ENCODE data around the gene TNFAIP3. TPM values are rescaled to one million over a fixed set of nuclear protein-coding genes. Genes with fewer than 3 reads are reported as not detected.

The TNFAIP3 gene
- total and polyA plus RNA-seq, 2 experiments from 2014 or later, result 73.4 to 141 TPM

DNA sequence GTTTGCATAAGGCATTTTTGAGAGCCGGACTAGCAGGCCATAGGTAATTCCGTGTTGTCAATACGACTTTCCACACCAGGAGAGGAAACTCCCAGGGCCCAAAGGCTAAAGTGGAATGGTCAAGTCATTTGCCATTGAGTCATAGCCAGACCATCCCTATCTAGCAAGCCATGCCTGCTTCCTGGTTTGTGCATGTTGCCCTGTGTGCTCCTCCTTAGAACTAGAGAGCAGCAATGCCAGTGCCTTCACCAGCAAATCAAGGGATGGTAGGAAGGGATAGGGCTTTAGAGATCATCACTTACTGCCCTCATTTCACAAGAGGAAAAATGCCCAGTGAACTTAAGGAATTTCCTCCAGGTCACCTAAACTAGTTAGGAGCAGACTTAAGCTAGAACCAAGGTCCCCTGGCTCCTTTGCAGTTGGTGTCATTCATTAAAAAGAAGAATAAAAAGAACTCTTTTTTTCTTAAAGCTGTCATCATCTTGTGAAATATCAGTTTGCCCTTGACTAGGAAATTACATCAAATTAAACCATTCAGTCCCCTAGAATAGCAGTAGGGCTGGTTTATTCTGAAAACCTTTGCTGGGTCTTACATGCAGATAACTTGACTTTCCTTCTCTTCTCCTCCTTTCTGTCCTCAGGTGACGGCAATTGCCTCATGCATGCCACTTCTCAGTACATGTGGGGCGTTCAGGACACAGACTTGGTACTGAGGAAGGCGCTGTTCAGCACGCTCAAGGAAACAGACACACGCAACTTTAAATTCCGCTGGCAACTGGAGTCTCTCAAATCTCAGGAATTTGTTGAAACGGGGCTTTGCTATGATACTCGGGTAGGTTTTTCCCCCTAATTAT lies 7.4 kb downstream of the TNFAIP3 start:
- no peak overlapping the region for H2AFZ ChIP-seq
- DNase-seq (ENCODE audit: low spot score), result no peak
- H3K4me3 ChIP-seq, result no peak overlapping the region
- peaks cover 6% of the 10 kb centered on the region for H3K36me3 ChIP-seq (replicated peaks; ENCODE audit: insufficient read depth, low read depth)
- WGBS (ENCODE audit: low lambda C conversion rate, missing lambda C conversion rate), result 87% methylated on average over 11 of the region's 11 CpGs
- peaks cover 4% of the 10 kb centered on the region for H4K20me1 ChIP-seq (ENCODE audit: insufficient read depth, poor library complexity, severe bottlenecking)
- H3K27ac ChIP-seq, result peak overlapping the region; percentile 69
- peaks cover 38% of the 10 kb centered on the region for H3K79me2 ChIP-seq
- TF ChIP-seq, protein P1, sequence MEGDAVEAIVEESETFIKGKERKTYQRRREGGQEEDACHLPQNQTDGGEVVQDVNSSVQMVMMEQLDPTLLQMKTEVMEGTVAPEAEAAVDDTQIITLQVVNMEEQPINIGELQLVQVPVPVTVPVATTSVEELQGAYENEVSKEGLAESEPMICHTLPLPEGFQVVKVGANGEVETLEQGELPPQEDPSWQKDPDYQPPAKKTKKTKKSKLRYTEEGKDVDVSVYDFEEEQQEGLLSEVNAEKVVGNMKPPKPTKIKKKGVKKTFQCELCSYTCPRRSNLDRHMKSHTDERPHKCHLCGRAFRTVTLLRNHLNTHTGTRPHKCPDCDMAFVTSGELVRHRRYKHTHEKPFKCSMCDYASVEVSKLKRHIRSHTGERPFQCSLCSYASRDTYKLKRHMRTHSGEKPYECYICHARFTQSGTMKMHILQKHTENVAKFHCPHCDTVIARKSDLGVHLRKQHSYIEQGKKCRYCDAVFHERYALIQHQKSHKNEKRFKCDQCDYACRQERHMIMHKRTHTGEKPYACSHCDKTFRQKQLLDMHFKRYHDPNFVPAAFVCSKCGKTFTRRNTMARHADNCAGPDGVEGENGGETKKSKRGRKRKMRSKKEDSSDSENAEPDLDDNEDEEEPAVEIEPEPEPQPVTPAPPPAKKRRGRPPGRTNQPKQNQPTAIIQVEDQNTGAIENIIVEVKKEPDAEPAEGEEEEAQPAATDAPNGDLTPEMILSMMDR (IDR thresholded peaks at IDR 0.05; ENCODE audit: poor library complexity), result no peak
- TF ChIP-seq EZH2phosphoT487 (IDR thresholded peaks at IDR 0.05; ENCODE audit: low read depth, severe bottlenecking, unreplicated experiment) (no peak), EZH2 (IDR thresholded peaks at IDR 0.05; ENCODE audit: borderline replicate concordance) (no peak)
- no peaks in the 10 kb centered on the region for H3K9me2 ChIP-seq (replicated peaks; ENCODE audit: insufficient read depth)
- peak overlapping the region; percentile 72 for H3K4me2 ChIP-seq
- no peaks in the 10 kb centered on the region for H3K9me3 ChIP-seq (ENCODE audit: low read depth)
- H3K27me3 ChIP-seq, result no peaks in the 10 kb centered on the region
- peaks cover 5% of the 10 kb centered on the region for H3K4me1 ChIP-seq (ENCODE audit: insufficient read depth)

DNA sequence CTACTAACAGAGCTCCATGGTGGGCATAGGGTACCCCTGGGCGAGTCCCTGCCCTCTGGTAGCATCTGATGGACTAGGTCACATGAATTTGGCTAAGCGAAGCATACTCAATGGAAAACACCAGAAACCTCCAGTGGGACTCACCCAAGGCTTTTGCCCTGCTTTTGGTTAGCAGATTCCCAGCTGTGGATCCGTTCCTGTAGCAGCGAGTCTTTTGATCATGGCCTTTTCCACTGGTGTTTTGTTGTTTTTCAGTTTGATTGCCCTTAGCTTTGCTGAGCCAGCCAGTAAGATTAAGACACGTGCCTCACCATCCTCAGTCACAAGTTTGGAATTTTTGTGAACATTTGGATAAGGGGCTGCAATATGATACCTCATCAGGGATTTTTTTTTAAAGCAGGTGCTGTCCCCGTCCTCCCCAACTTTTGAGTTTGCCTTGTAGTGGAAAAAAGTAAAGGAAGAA lies 8.0 kb downstream of the TNFAIP3 start:
- peaks cover 4% of the 10 kb centered on the region for H4K20me1 ChIP-seq (ENCODE audit: insufficient read depth, poor library complexity, severe bottlenecking)
- no peaks in the 10 kb centered on the region for H3K27me3 ChIP-seq
- TF ChIP-seq EZH2phosphoT487 (IDR thresholded peaks at IDR 0.05; ENCODE audit: low read depth, severe bottlenecking, unreplicated experiment) (no peak), EZH2 (IDR thresholded peaks at IDR 0.05; ENCODE audit: borderline replicate concordance) (no peak)
- TF ChIP-seq, protein P1 (IDR thresholded peaks at IDR 0.05; ENCODE audit: poor library complexity), result no peak
- H3K9me2 ChIP-seq (replicated peaks; ENCODE audit: insufficient read depth), result no peaks in the 10 kb centered on the region
- H3K9me3 ChIP-seq (ENCODE audit: low read depth), result no peaks in the 10 kb centered on the region
- no peak overlapping the region for H3K27ac ChIP-seq
- peaks cover 32% of the 10 kb centered on the region for H3K79me2 ChIP-seq
- DNase-seq (ENCODE audit: low spot score), result no peak
- H3K4me1 ChIP-seq (ENCODE audit: insufficient read depth), result peaks cover 5% of the 10 kb centered on the region
- no peak overlapping the region for H3K4me2 ChIP-seq
- no peak overlapping the region for H2AFZ ChIP-seq
- no peak overlapping the region for H3K4me3 ChIP-seq
- H3K36me3 ChIP-seq (replicated peaks; ENCODE audit: insufficient read depth, low read depth), result peaks cover 6% of the 10 kb centered on the region
- 92% methylated on average over 6 of the region's 6 CpGs for WGBS (ENCODE audit: low lambda C conversion rate, missing lambda C conversion rate)

DNA sequence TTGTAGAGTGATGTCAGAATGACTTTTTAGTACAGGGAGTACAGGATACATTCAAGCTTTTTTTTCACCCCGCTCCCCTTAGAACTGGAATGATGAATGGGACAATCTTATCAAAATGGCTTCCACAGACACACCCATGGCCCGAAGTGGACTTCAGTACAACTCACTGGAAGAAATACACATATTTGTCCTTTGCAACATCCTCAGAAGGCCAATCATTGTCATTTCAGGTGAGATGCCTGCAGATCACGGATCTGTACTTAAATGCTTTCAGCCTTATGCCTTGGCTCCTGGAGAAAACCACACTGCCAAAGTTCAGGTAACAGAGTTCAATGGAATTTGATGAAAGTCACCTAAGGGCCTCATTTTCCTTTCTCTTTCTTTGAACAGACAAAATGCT lies 8.5 kb downstream of the TNFAIP3 start:
- H3K4me3 ChIP-seq, result no peak overlapping the region
- peaks cover 5% of the 10 kb centered on the region for H3K4me1 ChIP-seq (ENCODE audit: insufficient read depth)
- H3K4me2 ChIP-seq, result no peak overlapping the region
- no peaks in the 10 kb centered on the region for H3K9me2 ChIP-seq (replicated peaks; ENCODE audit: insufficient read depth)
- whole genome bisulfite sequencing (ENCODE audit: low lambda C conversion rate, missing lambda C conversion rate), result 87% methylated on average over 3 of the region's 3 CpGs
- TF ChIP-seq, protein P1 (IDR thresholded peaks at IDR 0.05; ENCODE audit: poor library complexity), result no peak
- TF ChIP-seq EZH2phosphoT487 (IDR thresholded peaks at IDR 0.05; ENCODE audit: low read depth, severe bottlenecking, unreplicated experiment) (no peak), EZH2 (IDR thresholded peaks at IDR 0.05; ENCODE audit: borderline replicate concordance) (no peak)
- no peak overlapping the region for H2AFZ ChIP-seq
- H3K79me2 ChIP-seq, result peaks cover 27% of the 10 kb centered on the region
- no peak for DNase-seq (ENCODE audit: low spot score)
- no peak overlapping the region for H3K27ac ChIP-seq
- H4K20me1 ChIP-seq (ENCODE audit: insufficient read depth, poor library complexity, severe bottlenecking), result no peaks in the 10 kb centered on the region
- peaks cover 6% of the 10 kb centered on the region for H3K36me3 ChIP-seq (replicated peaks; ENCODE audit: insufficient read depth, low read depth)
- no peaks in the 10 kb centered on the region for H3K9me3 ChIP-seq (ENCODE audit: low read depth)
- H3K27me3 ChIP-seq, result no peaks in the 10 kb centered on the region

Data from hepatocyte (in vitro differentiated cells).